HG02571 (cell line): ENCODE results near the gene EIF2S3.
"Not testable (repeated sequence)": the region's sequence is repeated elsewhere in the genome, so short reads cannot be mapped to it uniquely, and the experiment has no call there.

ENCODE experiments used
- ATAC-seq: cut with Tn5 transposase; IDR thresholded peaks from one replicate; pipeline ENCODE4 v1.9.1; 2021; ENCODE audit warnings: mild to moderate bottlenecking, moderate library complexity; ENCODE audit not compliant: unreplicated experiment

The EIF2S3 gene

GRCh38 chrX:24049643-24050042 lies 5.1 kb upstream of the EIF2S3 start:
- not testable (repeated sequence) for ATAC-seq

- ATAC-seq = not testable (repeated sequence)
These were observed 4.0 kb upstream of the EIF2S3 start for GRCh38 chrX:24050522-24051318.

- ATAC-seq = peak; percentile 16
These were observed 244 bp downstream of the EIF2S3 start for GRCh38 chrX:24055043-24055356.

GRCh38 chrX:24063488-24063887 lies 8.7 kb downstream of the EIF2S3 start:
- no peak for ATAC-seq

DNA sequence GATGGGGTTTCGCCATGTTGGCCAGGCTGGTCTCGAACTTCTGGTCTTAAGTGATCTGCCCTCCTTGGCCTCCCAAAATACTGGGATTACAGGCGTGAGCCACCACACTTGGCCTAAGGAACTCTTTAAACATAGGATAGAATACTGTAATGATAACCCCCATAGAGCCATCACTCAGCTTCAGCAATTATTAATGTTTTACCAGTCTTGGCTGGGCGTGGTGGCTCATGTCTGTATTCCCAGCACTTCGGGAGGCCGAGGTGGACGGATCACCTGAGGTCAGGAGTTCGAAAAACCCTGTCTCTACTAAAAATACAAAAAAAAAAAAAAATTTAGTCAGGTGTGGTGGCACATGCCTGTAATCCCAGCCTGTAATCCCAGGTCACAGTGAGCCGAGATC lies 15.1 kb downstream of the EIF2S3 start:
- ATAC-seq = no peak

DNA sequence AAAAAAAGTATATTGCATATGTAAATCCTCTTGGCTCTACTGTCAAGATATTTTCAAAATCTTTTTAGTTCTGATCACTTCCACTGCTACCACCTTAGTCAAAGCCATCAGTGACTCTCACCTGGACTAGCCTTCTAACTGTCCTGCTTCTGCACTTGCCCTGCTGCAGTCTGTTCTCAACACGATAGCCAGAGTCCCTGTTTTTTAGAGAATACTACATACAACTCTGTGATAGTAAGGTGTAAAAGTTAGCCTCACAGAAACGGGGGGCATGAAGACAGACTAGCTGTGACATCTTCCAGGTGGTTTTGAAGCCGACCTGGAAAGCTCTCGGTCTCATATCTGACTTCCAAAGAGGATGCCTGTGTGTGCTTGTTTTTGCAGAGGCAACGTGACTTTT lies 24.7 kb downstream of the EIF2S3 start:
- no peak for ATAC-seq

GRCh38 chrX:24080245-24080644 lies 25.5 kb downstream of the EIF2S3 start:
- ATAC-seq = not testable (repeated sequence)

GRCh38 chrX:24080704-24081103 lies 25.9 kb downstream of the EIF2S3 start:
- ATAC-seq = no peak

GRCh38 chrX:24081661-24082154 lies 27.0 kb downstream of the EIF2S3 start:
- ATAC-seq = no peak

- ATAC-seq = no peak
These were observed 27.7 kb downstream of the EIF2S3 start for GRCh38 chrX:24082447-24082846.

DNA sequence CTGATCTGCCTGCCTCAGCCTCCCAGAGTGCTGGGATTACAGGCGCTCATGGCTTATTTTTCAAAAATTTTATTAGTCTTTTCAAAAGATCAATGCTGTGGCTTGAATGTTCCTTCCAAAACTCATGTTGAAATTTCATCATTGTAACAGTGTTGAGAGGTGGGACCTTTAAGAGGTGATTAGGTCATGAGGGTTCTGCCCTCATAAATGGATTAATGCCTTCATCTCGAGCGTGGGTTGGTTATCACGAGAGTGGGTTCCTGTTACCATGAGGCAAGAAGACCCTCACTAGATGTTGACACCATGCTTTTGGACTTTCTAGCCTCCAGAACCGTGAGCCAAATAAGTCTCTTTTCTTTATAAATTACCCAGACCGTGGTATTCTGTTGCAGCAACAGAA lies 30.3 kb downstream of the EIF2S3 start:
- no peak for ATAC-seq

DNA sequence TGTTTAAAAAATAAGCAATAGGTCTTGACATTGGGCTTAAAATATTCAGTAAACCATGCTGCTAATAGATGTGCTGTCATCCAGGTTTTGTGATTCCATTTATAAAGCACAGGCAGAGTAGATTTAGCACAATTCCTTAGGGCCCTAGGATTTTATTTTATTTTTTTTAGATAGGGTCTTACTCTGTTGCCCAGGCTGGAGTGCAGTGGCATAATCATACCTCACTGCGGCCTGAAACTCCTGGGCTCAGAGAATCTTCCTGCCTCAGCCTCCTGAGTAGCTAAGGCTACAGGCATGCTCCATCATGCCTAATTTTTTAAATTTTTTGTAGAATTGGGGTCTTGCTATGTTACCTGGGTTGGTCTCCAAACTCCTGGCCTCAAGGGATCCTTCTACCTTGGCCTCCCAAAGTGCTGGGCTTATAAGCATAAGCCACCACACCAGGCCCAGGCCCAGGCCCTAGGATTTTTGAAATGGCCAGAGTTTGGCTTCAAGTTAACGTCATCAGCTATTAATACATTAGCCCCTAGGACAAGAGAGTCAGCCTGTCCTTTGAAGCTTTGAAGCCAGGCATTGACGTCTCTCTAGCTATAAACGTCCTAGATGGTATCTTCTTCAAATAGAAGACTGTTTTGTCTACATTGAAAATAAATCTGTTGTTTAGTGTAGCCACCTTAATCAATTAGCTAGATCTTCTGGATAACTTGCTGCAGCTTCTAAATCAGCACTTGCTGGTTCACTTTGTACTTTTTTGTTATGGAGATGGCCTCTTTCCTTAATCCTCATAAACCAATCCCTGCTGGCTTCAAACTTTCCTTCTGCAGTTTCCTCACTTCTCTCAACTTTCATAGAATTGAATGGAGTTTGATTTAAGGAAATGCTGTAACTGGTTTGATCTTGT lies 35.8 kb downstream of the EIF2S3 start:
- no peak for ATAC-seq

DNA sequence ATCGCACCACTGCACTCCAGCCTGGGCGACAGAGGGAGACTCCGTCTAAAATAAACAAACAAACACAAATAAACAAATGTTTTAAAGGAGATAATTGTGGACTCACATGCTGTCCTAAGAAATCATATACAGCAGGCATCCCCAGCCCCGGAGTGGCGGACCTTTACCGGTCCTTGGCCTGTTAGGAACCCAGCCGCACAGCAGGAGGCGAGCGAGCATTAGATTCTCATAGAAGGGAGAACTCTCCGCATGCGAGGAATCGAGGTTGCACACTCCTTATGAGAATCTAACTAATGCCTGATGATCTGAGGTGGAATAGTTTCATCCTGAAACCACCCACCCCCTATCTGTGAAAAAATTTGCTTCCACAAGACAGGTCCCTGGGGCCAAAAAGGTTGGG lies 39.0 kb downstream of the EIF2S3 start:
- no peak for ATAC-seq

DNA sequence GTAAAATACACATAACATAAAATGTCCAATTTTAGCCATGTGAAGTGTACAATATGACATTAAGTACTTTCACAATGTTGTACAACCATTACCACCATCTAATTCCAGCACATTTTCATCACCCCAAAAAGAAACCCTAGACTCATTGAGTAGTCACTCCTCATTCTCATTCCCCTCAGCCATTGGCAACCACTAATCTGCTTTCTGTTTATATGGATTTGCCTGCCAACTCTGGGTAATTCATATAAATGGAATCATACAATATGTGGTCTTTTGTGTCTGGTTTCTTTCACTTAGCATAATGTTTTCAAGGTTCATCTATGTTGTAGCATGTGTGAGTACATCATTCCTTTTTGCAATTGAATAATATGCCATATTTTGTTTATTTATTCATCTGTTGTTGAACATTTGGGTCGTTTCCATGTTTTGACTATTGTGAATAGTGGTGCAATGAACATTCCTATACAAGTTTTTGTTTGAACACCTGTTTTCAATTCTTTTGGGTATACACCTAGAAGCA lies 43.0 kb downstream of the EIF2S3 start:
- ATAC-seq = no peak

- no peak for ATAC-seq
These were observed 44.2 kb downstream of the EIF2S3 start for GRCh38 chrX:24098932-24099331.

GRCh38 chrX:24099394-24099793 lies 44.6 kb downstream of the EIF2S3 start:
- ATAC-seq = no peak

GRCh38 chrX:24100713-24101112 lies 46.0 kb downstream of the EIF2S3 start:
- no peak for ATAC-seq

DNA sequence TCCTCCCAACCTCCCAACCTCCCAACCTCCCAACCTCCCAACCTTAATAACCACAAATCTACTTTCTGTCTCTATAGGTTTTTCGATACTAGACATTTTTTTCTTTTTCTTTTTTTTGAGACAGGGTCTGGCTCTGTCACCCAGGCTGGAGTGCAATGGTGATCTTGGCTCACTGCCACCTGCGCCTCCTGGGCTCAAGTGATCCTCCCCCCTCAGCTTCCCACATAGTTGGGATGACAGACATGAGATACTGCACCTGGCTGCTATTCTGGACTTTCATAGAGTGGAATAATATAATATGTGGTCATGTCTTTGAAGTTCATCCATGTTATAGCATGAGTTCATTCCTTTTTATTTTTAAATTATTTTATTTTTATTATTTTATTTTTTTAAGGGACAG lies 55.3 kb downstream of the EIF2S3 start:
- ATAC-seq = no peak

DNA sequence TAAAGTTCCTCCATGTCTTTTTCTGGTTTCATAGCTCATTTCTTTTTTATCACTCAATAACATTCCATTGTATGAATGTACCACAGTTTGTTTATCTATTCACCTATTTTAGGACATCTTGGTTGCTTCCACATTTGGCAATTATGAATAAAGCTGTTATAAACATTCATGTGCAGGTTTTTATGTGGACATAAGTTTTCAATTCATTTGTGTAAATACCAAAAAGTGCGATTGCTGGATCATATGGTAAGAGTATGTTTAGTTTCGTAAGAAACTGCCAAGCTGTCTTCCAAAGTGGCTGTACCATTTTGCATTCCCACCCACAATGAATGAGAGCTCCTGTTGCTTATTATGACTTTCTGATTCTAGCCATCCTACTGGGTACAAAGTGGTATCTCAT lies 58.4 kb downstream of the EIF2S3 start:
- ATAC-seq = no peak

DNA sequence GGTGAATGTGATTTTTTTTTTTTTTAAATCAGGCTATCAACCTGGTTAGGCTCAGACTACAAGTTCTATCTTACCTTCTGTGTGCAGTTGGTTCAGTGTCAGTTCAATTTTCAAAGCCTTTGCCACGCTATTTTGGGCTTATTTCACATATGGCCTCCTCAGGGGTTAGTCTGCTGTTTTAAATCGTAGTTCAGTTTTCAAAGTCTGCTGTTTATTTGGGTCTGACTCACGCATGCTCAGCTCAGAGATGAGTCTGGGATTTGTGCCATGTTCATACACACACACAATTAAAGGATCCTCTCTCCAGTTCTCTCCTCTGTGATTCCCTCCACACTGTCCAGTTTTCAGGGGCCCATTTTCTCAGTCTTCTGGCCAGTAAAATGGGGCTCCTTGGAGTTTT lies 62.5 kb downstream of the EIF2S3 start:
- no peak for ATAC-seq

DNA sequence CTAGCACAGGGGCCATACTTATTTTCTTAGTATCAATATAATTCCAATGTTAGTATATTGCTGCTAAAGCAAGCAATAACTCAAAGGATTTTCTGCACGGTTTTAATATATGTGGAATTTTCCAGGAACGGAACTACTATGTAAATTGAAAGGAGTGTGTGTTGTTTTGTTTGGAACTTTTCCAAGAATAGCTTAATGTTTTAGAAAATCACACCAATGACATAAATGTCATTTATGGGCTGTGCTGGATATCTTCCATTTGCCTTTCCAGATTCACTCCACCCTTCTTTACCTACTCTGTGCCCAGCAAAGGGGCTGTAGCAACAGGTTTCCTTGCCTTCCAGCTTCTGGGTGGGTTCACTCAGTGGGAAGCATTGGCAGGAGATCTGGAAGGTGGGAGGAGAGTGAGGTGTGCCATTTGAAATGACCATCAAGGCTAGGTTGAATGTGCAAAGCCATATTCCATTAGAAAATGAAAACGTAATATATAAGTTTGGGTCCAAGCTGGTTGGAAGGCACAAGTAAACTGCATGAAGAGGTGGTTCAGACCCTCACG lies 69.6 kb downstream of the EIF2S3 start:
- no peak for ATAC-seq
